Stimulated activated CD4-positive, alpha-beta T cell treated with anti-CD3 and anti-CD28 coated beads, Interleukin-1b, Interleukin-23, amount 100 ng/mL, for 1 hour (primary cell): ENCODE data around the gene ISOC2.

Source experiments
- DNase-seq, 2 donors: peaks; one replicate each; pipeline ENCODE4 v3.0.0-alpha.2; 2020; ENCODE audit warnings: low read depth in 2 of 2

The ISOC2 gene

DNA sequence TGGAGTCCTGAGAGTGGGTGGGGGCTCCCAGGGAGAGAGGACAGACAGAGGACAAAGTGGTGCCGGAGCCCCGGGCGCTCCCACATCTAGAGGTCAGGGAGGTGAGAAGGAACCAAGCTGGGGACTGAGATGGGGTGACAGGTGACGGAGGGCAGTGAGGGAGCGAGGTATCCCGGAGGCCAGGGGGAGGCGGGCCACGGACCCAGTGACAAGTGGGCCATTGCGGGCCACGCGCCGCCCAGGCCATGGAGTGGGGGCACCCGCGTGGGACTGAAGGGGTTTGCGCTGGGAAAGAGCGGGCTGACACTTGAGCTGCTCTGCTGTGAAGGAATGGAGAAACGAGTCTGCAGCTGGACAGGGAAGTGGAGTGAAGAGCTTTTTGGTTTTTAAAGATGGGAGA is 17.6 kb upstream of the ISOC2 start:
- DNase-seq, result no peak

- no peak for DNase-seq
These were observed 16.9 kb upstream of the ISOC2 start for GRCh38 chr19:55478364-55478763.

DNA sequence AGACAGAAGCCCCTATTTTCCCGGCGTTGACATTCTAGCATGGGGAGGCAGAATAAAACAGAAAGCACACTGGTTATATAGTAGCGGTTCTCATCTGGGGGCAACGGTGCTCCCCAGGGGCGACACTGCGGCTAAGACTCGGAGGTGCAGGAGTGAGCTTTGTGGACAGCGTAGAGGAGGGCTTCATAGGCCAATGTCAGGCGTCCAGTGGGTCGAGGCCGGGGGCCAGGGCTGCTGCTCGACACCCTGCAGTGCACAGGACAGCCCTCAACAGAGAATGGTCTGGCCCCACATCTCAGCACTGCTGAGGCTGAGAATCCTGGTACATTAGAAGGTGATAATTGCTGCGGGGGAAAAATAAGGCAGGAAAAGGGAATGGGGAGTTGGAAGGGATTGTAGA is 16.5 kb upstream of the ISOC2 start:
- no peak for DNase-seq

DNA sequence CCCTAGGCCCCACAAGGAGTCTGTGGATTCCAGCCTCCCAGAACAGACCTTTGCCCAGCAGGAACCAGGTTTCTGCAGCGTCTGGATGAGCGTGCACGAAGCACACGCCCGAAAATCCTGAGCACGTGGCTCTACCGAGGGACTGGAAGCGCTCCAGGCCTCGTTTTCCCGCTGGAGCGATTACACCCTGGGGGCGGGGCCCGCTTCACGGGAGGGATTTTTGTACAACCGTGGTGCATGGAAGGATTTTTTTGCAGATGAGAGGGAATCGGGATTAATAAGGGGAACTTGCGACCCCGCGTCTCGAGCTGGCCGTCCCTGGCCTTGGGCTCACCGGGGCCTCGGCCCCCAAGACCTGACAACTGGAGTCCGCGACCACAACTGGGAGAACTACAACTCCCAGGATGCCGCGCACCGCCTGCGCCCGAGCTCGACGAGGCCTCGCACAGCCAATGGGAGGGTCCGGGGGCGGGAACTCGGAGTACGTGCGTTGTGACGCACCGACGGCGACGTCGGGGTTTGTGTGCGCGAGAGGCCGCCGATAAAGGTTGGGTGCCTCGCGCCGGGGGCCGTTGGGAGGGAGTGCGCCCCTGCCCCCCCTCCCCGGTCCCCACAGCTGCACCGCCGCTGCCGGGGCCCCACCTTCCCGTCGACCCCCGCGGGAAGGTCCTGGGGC is 14.8 kb upstream of the ISOC2 start, which contains the start of gene ZNF628:
TSS of gene ZNF628 (plus strand) at position 518 of the 676 bp plus-strand sequence. CDS start 3,294 bp downstream, outside the sequence.
- DNase-seq, result peak; percentile 89 to 91

- DNase-seq, result no peak
These were observed 13.1 kb upstream of the ISOC2 start for GRCh38 chr19:55474269-55475265.

DNA sequence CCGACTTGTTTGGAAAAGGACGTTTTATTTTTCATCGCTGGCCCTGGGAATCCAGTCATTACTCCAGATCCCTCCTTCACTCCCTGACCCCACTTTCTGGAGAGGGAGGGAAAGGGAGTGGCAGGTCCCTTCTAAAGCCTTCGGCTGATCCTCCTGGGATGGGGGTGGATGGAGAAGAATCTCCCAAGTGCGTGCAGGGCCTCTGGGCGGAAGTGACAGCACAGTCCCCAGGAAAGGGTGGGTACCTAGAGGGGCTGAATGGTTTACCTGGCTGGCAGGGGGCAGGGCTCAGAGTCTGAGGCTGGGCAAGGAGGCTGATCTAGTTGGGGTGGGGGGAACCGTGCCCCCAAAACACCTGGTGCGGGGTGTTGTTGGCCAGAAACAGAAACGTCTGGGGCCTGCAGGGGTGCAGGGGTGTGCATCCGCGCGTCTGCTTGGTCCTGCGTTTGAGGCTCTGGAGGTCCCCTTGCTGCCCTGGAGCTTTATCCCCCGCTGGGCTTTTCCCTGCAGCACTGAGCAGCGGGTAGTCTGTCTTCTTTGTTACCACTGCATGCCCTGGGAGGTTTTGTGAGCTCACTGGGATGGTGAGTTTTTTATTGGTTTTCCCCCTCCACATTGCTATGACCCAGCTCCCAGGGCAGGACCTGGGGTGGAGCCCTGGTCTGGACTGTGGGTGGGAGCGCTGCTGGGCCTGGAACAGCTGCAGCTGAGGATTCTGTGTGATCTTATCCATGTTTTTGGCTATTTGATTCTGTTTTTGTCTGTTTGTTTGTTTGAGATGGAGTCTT is 12.0 kb upstream of the ISOC2 start:
- DNase-seq, result no peak

- no peak for DNase-seq
These were observed 11.0 kb upstream of the ISOC2 start for GRCh38 chr19:55472463-55472862.

- DNase-seq, result no peak
These were observed 9.8 kb upstream of the ISOC2 start for GRCh38 chr19:55471266-55471665.

DNA sequence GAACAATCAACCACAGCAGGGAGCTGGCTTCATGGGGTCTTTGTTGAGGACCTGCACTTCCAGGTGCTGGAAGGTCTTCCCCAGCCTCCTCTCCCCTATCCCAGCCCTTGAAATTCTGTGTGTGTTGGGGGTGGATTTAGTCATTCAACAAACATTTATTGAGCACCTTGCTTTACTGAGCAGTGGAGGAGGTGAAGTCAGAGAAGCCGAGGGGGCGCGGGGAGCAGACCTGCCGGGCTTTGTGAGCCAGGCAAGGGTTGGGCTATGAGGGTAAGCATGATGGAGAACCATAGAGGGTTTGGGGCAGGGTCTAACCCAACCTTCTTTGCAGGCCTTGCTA is 6.6 kb upstream of the ISOC2 start:
- DNase-seq, result no peak

- DNase-seq, result peak; percentile 42 to 60
These were observed 6.0 kb upstream of the ISOC2 start for GRCh38 chr19:55467236-55468053.

DNA sequence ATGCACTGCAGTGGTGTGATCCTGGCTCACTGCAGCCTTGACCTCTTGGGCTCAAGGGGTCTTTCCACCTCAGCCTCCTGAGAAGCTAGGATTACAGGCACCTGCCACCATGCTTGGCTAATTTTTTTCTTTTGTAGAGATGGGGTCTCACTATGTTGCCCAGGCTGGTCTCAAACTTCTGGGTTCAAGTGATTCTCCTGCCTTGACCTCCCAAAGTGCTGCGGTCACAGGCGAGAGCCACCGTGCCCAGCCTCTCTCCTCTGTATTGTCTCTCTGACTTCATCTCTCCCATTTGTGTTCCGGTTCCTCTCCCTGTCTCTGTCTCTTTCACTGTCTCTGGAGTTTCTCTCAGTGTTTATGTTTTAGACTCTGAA is 4.8 kb upstream of the ISOC2 start:
- DNase-seq, result no peak

- no peak for DNase-seq
These were observed 4.2 kb upstream of the ISOC2 start for GRCh38 chr19:55465460-55466240.

DNA sequence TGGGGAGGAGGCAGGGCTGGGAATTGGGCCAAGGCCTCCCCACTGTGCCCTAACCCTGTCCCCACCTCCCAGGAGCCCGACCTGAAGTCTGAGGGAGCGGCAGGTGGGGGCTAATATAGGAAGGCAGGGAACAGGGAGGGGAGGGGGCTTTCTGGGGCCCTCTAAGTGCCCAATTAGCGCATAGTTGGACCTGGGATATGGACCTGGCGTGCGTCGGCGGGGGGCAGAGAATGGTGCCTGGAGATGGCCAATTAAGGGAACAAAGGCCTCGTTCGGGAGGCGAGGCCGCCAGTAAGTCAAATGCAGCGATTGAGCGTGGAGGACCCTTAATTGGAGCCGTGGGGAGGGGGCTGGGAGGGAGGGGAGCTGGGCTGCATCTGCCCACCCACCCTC is 3.2 kb upstream of the ISOC2 start, which contains the start of gene C19orf85:
TSS of gene C19orf85 (minus strand) at position 90 of the 393 bp plus-strand sequence. CDS start 197 bp downstream, outside the sequence.
- DNase-seq, result no peak

- DNase-seq, result no peak
These were observed 2.7 kb upstream of the ISOC2 start for GRCh38 chr19:55464039-55464661.

GRCh38 chr19:55463583-55464031 is 2.2 kb upstream of the ISOC2 start:
- DNase-seq, result no peak

- DNase-seq, result no peak
These were observed 1.3 kb upstream of the ISOC2 start for GRCh38 chr19:55462722-55463121.

DNA sequence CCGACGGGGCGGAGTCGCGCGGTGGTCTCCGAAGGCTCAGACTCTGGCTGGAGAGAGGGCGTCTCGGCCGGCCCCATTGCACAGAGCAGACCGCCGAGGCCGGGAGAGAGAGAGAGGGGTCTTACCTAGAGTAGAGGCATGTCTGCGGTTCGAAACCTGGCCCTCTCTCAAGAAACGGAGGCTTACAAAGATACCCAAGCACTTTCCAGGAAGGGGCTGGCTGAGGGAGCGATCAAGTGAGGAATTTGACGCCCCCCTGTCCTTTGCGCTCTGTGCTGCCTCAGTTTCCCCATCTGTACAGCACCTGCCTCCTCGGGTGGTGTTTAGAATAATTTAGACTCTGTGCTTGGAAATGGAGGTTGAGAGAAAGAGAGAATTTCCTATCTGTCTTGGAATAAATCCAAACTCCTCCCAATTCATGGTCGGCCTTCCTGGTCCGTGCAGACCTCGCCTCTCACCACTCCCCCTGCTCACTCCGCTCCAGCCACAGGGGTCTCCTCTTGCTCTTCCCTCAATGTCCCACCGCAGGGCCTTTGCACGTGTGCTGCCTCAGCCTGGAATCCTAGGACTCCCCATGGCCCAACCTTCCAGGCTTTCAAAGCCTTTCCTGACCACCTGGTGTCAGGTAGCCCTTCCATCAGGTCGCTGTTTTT is 658 bp upstream of the ISOC2 start:
- no peak for DNase-seq

- no peak for DNase-seq
These were observed 678 bp downstream of the ISOC2 start for GRCh38 chr19:55460670-55461258.
